WTC11 (cell line): ENCODE data around the gene NPIPB8.

Experiments
- ETV6 ChIP-seq: sonication (generic); formaldehyde crosslinking; IDR thresholded peaks from 2 replicates; pipeline ENCODE4 v1.8.1; 2022; ENCODE audit warnings: mild to moderate bottlenecking, missing genetic modification reagents
- TF ChIP-seq, protein P1 (sequence below): fragments of 200-600 bp; IDR thresholded peaks from 2 replicates; pipeline ENCODE4 v1.8.0; 2022; ENCODE audit warnings: antibody characterized with exemption

DNA sequence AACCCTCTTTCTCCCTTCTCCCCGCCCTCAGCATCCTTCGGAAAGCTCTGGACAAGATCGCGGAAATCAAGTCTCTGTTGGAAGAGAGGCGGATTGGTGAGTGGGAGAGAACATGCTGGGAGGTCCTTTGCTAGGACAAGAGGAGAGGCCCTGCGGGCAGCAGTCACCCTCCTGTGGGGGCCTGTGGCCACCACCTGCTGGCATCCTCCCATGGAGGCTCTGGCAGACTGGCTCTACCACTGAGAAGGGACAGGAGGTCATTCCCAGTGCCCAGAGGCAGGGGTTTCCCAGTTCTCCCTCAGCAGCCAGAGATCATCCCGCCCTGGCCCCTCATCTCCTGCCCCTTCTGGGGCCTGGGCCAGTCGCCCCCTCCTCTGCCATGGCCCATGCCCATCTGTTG lies 48.8 kb upstream of the NPIPB8 start:
- TF ChIP-seq, protein P1, sequence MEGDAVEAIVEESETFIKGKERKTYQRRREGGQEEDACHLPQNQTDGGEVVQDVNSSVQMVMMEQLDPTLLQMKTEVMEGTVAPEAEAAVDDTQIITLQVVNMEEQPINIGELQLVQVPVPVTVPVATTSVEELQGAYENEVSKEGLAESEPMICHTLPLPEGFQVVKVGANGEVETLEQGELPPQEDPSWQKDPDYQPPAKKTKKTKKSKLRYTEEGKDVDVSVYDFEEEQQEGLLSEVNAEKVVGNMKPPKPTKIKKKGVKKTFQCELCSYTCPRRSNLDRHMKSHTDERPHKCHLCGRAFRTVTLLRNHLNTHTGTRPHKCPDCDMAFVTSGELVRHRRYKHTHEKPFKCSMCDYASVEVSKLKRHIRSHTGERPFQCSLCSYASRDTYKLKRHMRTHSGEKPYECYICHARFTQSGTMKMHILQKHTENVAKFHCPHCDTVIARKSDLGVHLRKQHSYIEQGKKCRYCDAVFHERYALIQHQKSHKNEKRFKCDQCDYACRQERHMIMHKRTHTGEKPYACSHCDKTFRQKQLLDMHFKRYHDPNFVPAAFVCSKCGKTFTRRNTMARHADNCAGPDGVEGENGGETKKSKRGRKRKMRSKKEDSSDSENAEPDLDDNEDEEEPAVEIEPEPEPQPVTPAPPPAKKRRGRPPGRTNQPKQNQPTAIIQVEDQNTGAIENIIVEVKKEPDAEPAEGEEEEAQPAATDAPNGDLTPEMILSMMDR: no peak
- no peak for TF ChIP-seq ETV6 (CRISPR knock-in tag)
